Motor neuron (in vitro differentiated cells): ENCODE data around the gene CDCP2. TPM values are rescaled to one million over a fixed set of nuclear protein-coding genes. Genes with fewer than 3 reads are reported as not detected.
"Not testable (repeated sequence)": the region's sequence is repeated elsewhere in the genome, so short reads cannot be mapped to it uniquely, and the experiment has no call there.

Experiments
- ATAC-seq, 8 experiments: fragments of 200-7000 bp; cut with Tn5 transposase; replicated peaks in 6 of 8; 2 replicates each; pipeline ENCODE4 v1.8.0; 2021; ENCODE audit warnings: mild to moderate bottlenecking in 8 of 8, moderate library complexity in 8 of 8
- H3K27ac ChIP-seq, 2 donors: fragments of 250-450 bp; sonication (Bioruptor Pico); 2 replicates each; pipeline ENCODE4 v1.9.0; 2021; ENCODE audit warnings: antibody characterized with exemption in 2 of 2, mild to moderate bottlenecking in 2 of 2, moderate library complexity in 1 of 2
- H3K4me1 ChIP-seq, 2 donors: fragments of 250-450 bp; sonication (Bioruptor Pico); replicated peaks in 1 of 2; 2 replicates each; pipeline ENCODE4 v1.6.1; 2021; ENCODE audit warnings: antibody characterized with exemption in 2 of 2, mild to moderate bottlenecking in 2 of 2, moderate library complexity in 1 of 2
- H3K4me3 ChIP-seq, 5 donors: fragments of 250-450 bp; sonication (Bioruptor Pico); 2 replicates each; pipeline ENCODE4 v1.9.0; 2021; ENCODE audit warnings: antibody characterized with exemption in 5 of 5, mild to moderate bottlenecking in 5 of 5, moderate library complexity in 4 of 5
- WGBS, 10 experiments: fragments of 450-650 bp; shearing (Covaris generic); methylation state at CpG; one replicate each; pipeline ENCODE4 v1.0.0; 2022; 5-methylcytosine and 5-hydroxymethylcytosine counted together
- in situ Hi-C, 9 experiments: fragments of 400-800 bp; cut with MboI; loops; one replicate each; pipeline ENCODE4 v1.15.0; 2021; ENCODE audit warnings: low sequenced_read_pairs in 9 of 9, low pct_unique_long_range_greater_than_20kb in 2 of 9; ENCODE audit not compliant: unreplicated experiment in 9 of 9
- total RNA-seq, 8 experiments: library from RNA; unstranded; fragments of 300-600 nt; gene quantifications; 2 replicates each; pipeline versions ENCODE4 v1.2.3 to v1.2.4, GENCODE V29; 2022

Gene CDCP2
- total RNA-seq, 8 experiments from 2014 or later, result 0.09 to 0.21 (median 0.15) TPM; not detected in 4

DNA sequence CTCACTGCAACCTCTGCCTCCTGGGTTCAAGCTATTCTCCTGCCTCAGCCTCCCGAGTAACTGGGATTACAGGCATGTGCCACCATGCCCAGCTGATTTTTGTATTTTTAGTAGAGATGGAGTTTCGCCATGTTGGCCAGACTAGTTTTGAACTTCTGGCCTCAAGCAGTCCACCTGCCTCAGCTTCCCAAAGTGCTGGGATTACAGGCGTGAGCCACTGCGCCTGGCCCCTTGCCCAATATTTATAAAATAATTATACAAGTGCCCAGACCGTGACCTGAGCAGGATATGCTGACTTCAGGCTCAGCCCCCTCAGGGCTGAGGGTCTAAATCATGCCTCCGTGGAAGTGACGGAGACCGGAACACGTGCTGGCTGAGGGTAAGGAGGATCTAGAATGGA, 48.2 kb downstream of the CDCP2 start:
- H3K27ac ChIP-seq, H3K4me1 ChIP-seq, ATAC-seq, in situ Hi-C loops, H3K4me3 ChIP-seq: not testable (repeated sequence)
- 60 to 100% (median 97%) methylated on average over 1 to 8 of the region's 9 CpGs; no CpG with 5 or more reads in 4 of the 10 experiments for WGBS, 10 experiments

DNA sequence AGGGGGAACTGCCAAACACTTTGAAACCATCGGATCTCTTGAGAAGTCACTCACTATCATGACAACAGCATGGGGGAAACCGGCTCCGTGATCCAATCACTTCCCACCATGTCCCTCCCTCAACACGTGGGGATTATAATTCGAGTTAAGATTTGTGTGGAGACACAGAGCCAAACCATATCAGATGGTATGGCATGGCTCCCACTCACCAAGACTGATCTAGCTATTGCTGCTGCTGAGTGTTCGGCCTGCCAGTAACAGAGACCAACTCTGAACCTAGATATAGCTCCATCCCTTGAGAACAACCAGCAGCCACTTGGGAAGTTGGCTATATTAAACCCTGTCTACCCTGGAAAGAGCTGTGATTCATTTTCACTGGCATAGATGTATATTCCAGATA, 49.4 kb downstream of the CDCP2 start:
- no peak for ATAC-seq

DNA sequence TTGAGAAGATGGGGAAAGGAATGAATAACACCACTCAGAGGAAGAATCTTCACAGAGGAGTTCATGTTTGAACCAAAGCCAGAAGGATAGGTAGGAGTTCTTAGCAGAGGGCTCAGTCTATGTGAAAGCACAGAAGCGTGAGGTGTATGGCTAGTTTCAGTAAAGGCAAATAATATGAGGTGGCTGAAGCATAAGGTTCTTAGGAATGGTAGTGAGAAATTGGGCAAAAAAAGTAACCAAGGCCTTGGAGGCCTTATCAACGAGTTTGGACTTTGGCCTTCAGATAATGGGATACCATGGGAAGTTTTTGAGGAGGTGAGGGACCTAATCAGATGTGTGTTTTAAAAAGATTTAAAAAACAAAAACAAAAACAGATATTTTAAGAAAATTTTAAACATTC, 52.3 kb downstream of the CDCP2 start:
- 51 to 100% (median 87%) methylated on average over 1 to 2 of the region's 2 CpGs for WGBS, 10 experiments
- ATAC-seq, result no peak
- in situ Hi-C loops, result no loop called here
- no peak overlapping the region for H3K4me3 ChIP-seq
- no peak overlapping the region for H3K27ac ChIP-seq
- peaks cover 9 to 17% of the 10 kb centered on the region in 2 donors for H3K4me1 ChIP-seq

More for the DNA sequence above, 49.4 kb downstream of the CDCP2 start:
- Histone ChIP-seq H3K4me3 (no peak overlapping the region), H3K4me1 (no peaks in the 10 kb centered on the region), H3K27ac (no peak overlapping the region)
- in situ Hi-C loops, result no loop called here
- 77 to 100% (median 92%) methylated on average over 1 to 6 of the region's 6 CpGs; no CpG with 5 or more reads in 1 of the 10 experiments for WGBS, 10 experiments

DNA sequence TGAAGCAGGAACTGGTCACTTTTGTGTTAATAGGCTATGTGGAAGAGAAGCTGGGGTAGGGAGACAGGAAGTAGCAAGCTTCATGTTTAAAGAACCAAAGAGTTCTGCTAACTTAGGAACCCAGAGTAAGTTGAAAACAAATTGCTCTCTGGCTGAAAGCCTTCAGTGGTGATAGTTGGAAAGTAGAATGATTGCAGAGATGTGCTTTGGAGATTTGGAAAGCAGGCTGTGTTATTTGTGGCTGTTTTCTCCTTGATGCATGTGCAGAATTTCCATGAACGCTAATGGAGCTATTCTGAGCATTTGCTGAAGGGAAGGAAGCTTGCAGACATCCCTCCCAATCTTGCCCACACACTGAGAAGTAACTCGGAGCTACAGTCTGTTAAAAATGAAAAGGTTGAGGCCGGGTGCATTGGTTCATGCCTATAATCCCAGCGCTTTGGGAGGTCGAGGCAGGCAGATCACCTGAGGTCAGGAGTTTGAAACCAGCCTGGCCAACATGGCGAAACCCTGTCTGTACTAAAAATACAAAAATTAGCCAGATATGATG, 53.7 kb downstream of the CDCP2 start:
- in situ Hi-C loops, result no loop called here
- peaks cover 12 to 23% of the 10 kb centered on the region in 2 donors for H3K4me1 ChIP-seq
- 33 to 100% (median 88%) methylated on average over 1 to 6 of the region's 6 CpGs for WGBS, 10 experiments
- H3K27ac ChIP-seq, result no peak overlapping the region
- no peak overlapping the region for H3K4me3 ChIP-seq
- ATAC-seq, result no peak

DNA sequence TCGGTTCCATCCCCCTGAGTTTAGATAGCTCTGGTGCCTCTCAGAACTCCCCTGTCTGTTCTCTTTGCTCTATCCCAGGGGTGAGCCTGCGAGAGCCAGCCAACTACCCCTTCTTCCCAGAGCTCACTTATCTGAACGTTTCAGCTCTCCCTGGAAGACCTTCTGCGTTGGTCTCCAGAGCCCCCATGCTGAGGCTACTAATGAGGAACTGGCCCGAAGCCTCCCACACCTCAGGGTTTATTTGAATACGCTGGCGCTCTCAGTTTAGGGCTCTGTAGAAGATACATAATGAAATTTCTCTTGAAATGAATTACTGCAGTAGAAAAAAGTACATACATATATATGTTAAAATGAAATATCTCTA, 55.9 kb downstream of the CDCP2 start:
- Histone ChIP-seq H3K27ac (no peak overlapping the region), H3K4me1 (peaks cover 12 to 23% of the 10 kb centered on the region in 2 donors), H3K4me3 (no peak overlapping the region)
- in situ Hi-C loops, result no loop called here
- WGBS, 10 experiments, result 46 to 100% (median 89%) methylated on average over 2 to 7 of the region's 7 CpGs; no CpG with 5 or more reads in 2 of the 10 experiments
- ATAC-seq, result peak in 1 of 8 experiments; percentile 2

DNA sequence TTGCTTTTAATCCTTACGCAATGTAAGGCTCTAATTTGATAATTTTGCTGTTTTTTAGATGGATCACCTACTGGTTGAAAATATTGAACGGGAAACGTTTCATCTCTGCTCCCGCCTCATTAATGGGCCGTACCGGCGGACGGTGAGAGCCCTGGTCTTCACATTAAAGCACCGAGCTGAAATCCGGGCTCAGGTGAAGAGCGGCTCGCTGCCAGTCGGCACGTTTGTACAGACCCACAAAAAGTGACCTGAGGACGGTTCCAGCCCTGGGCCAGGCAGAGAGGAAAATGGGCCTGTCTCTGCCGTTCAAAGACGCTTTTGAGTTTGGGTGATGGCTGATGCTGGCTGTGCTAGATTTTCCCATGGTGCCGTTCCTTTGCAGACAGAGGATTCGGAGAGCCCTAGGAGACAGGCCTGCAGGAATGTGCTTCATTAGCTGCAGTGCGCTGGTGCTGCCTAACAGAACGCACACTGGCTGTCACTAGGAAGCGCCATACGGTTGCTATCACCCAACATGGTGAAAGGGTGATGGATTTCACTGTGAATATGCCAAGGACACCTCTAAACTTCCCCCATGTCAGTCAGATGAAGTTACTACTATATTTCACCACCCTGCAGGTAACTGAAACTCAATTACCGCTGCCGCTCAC, 56.4 kb downstream of the CDCP2 start:
- 60 to 96% (median 82%) methylated on average over 1 to 23 of the region's 25 CpGs for WGBS, 10 experiments
- Histone ChIP-seq H3K4me1 (peaks cover 12 to 23% of the 10 kb centered on the region in 2 donors), H3K27ac (peak overlapping the region in 1 of 2 donors; percentile 69), H3K4me3 (no peak overlapping the region)
- in situ Hi-C loops, result no loop called here
- peak in 5 of 8 experiments; percentile 49 to 74 (median 67) for ATAC-seq

DNA sequence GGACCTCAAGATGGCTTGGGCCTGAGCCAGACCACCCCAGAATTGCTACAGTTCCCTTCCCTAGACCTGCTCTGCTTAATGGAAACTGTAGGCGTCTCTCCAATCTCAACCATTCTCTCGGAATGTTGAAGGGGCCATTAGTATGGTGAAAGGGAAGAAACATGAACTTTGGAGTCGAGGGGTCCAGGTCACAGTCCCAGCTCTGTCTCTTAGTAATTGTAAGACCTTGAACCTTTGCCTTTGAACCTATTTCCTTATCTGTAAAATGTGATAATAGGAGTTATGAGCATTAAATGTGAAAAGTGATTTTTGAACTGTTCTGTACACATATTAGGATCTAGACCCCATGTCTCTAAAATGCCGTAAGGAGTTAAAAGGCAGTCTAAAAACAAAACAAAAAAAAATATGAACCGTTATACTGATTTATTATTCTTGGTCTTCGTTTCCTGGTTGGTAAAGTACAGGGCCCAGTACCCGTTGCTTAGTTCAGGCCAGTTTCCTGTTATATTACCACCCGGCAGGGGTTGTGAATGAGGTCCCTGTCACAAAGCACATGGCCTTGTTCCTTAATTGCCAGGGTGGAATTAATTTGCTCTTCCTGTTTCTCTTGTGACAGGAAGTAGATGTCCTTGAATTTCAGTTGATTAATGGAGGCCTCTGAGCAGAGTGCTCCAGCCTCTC, 57.1 kb downstream of the CDCP2 start:
- Histone ChIP-seq H3K4me3 (no peak overlapping the region), H3K27ac (peak overlapping the region in 1 of 2 donors; percentile 69), H3K4me1 (peaks cover 12 to 23% of the 10 kb centered on the region in 2 donors)
- in situ Hi-C loops, result no loop called here
- WGBS, 10 experiments, result 20 to 86% (median 66%) methylated on average over 1 to 8 of the region's 8 CpGs; no CpG with 5 or more reads in 1 of the 10 experiments
- peak in 5 of 8 experiments; percentile 89 to 94 (median 93) for ATAC-seq

DNA sequence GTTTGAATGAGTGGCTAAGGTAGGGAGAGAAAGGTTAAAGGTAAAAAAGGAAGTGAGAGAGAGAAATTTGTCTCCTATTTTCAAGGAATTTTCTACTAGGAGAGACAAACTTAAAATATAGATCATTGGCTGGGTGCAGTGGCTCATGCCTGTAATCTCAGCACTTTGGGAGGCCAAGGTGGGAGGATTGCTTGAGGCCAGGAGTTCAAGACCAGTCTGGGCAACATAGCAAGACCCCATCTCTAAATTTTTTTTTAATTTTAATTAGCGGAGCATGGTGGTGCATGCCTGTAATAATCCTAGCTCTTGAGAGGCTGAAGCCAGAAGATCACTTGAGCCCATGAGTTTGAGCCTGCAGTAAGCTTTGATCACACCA, 58.1 kb downstream of the CDCP2 start:
- in situ Hi-C loops, ATAC-seq, H3K4me3 ChIP-seq, H3K27ac ChIP-seq: not testable (repeated sequence)
- WGBS, 10 experiments, result 8 to 100% (median 91%) methylated on average over 1 of the region's 1 CpG; no CpG with 5 or more reads in 3 of the 10 experiments
- H3K4me1 ChIP-seq, result peaks cover 12 to 23% of the 10 kb centered on the region in 2 donors

DNA sequence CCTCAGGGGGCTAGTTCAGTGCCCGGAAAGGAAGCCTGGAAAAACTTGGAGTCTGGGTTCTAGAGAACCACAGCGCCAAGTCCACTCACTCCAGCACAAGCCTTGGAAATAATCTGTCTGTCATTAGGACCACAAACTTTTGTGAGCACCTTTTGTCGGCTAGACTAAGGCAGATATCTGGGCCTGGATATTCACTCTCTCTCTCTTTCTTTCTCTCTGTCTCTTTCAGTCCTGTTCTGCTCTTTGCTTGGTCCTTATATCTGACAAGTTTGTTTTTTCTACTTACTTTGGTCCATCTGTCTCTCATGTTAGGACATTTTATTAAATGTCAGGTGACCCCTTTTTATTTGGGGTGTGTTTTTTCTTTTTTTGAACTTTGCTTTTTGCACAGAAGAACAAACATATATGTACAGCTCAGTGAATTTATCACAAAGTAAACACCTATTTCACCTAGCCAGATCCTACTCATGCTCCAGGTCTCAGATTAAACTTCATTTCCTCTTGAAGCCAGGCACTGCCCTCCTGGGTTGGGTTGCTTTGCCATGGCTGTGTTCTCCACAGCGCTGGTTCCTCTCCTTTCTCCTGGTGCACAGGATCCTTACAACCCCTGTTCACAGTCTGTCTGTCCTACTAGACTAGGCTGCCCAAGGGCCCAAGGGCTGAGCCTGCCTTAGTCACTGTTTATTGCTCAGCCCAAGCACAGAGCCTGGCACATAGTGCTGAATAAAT, 58.6 kb downstream of the CDCP2 start:
- in situ Hi-C loops, result no loop called here
- WGBS, 10 experiments, result 69 to 100% (median 90%) methylated on average over 1 to 4 of the region's 4 CpGs; no CpG with 5 or more reads in 1 of the 10 experiments

DNA sequence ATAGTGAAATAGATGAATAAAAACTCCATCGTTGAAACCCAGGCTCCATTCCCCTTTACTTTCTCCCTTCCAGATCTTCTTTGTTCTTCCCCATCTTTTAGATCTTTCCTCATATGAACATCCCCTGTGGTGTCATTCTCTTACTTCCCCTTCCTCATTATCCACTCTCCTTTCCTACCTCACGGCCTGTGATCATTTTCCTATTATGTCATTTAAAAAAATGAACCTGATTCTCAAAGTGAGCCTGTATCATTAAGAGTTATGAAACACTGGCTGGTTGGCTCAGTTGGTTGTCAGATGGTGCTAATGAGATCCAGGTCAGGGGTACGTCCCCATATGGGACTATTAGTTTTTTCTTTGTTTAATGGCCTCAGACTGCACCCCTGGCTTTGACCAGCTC, 61.1 kb downstream of the CDCP2 start:
- WGBS, 10 experiments, result 73 to 100% (median 89%) methylated on average over 2 to 3 of the region's 3 CpGs
- H3K27ac ChIP-seq, result no peak overlapping the region
- in situ Hi-C loops, result no loop called here
- H3K4me3 ChIP-seq, result no peak overlapping the region
- ATAC-seq, result no peak
- peaks cover 12 to 17% of the 10 kb centered on the region in 2 donors for H3K4me1 ChIP-seq

More for the DNA sequence above, 58.6 kb downstream of the CDCP2 start:
- Histone ChIP-seq H3K27ac (no peak overlapping the region), H3K4me3 (no peak overlapping the region), H3K4me1 (peaks cover 12 to 23% of the 10 kb centered on the region in 2 donors)
- no peak for ATAC-seq

DNA sequence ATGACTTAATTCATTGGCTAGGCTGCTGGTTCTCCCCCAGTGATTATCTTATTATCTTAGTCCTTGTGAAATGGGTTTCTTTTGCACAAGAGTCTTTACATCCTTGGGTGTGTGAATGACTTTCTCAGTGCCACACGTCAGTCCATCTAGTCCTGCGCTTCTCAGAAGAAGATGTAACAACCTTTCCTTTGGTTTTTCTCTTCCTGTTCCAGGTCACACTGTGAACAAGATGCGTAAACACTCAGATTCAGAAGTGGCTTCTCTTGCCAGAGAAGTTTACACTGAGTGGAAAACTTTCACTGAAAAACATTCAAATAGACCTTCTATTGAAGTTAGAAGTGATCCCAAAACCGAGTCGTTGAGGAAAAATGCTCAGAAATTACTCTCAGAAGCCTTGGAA, 64.4 kb downstream of the CDCP2 start:
- ATAC-seq, result no peak
- Histone ChIP-seq H3K27ac (no peak overlapping the region), H3K4me1 (no peaks in the 10 kb centered on the region), H3K4me3 (no peak overlapping the region)
- in situ Hi-C loops, result no loop called here
- WGBS, 10 experiments, result 90 to 100% (median 94%) methylated on average over 2 to 5 of the region's 5 CpGs

DNA sequence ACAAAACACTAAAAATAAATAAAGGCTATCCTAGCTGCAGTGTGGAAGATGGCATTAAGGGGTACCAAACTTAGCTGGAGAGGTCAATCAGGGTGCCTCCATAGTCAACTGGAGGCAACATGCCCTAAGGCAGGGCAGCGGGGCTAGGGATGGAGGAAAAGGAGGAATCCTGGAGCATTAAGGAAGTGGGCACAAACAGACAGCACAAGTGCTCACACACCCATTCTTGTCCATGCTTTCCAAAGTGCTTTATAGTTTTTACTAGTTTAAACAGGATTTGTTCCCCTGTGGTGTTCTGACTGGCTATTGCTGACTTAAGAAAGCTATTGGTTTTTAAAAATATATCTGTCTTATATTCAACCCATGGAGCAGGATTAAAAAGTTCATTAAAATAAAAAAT, 66.0 kb downstream of the CDCP2 start:
- Histone ChIP-seq H3K4me1 (no peaks in the 10 kb centered on the region), H3K27ac (no peak overlapping the region), H3K4me3 (no peak overlapping the region)
- in situ Hi-C loops, result no loop called here
- no peak for ATAC-seq
- 90 to 100% (median 100%) methylated on average over 1 of the region's 1 CpG; no CpG with 5 or more reads in 2 of the 10 experiments for WGBS, 10 experiments

DNA sequence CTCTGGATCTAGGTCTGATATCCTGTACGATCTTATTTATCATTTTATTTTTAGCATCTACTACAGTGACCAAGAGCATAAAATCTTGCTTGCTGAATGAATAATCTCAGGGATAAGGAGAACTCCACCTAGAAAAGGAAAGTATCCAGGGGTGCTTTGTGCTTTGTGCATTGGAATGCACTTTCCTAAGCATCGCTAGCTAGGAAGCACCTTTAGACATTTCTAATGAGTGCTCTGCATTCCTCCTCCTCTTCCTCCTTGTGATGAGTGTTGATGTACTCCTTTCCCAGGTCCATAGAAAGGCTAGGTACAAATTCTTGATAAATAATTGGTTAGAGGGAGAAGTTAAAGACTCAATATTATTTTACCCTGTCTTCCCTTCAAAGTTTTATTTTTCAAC, 68.0 kb downstream of the CDCP2 start:
- in situ Hi-C loops, result no loop called here
- ATAC-seq, result no peak
- 85 to 100% (median 100%) methylated on average over 1 to 2 of the region's 2 CpGs; no CpG with 5 or more reads in 5 of the 10 experiments for WGBS, 10 experiments

More for the DNA sequence above, 68.0 kb downstream of the CDCP2 start:
- Histone ChIP-seq H3K27ac (no peak overlapping the region), H3K4me3 (no peak overlapping the region), H3K4me1 (no peaks in the 10 kb centered on the region)
